ENCODE measurements around the gene MAGOHB.
"Not testable (repeated sequence)": the region's sequence is repeated elsewhere in the genome, so short reads cannot be mapped to it uniquely, and the experiment has no call there.

Gene MAGOHB

DNA sequence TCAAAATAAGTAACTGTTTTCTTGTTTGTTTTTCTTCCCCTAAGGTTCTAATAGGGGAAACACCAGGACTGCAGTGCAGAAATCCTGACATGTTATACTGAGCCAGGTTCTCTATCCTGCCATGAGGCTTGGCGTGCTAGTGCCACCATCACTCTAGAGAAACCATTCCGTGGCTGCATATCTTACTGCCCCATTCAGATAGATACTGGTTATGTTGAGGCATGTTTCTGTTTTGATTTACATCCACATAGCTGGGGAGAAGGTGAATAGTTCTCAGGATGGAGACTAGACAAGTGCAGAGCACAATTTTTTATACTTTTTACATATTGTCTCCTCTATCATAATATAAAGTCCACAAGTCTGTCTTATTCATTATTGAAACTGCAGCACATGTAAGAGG, 11.5 kb downstream of the MAGOHB start:
- no peak for DNase-seq (ENCODE audit: low read depth)
- TF ChIP-seq, protein P1, sequence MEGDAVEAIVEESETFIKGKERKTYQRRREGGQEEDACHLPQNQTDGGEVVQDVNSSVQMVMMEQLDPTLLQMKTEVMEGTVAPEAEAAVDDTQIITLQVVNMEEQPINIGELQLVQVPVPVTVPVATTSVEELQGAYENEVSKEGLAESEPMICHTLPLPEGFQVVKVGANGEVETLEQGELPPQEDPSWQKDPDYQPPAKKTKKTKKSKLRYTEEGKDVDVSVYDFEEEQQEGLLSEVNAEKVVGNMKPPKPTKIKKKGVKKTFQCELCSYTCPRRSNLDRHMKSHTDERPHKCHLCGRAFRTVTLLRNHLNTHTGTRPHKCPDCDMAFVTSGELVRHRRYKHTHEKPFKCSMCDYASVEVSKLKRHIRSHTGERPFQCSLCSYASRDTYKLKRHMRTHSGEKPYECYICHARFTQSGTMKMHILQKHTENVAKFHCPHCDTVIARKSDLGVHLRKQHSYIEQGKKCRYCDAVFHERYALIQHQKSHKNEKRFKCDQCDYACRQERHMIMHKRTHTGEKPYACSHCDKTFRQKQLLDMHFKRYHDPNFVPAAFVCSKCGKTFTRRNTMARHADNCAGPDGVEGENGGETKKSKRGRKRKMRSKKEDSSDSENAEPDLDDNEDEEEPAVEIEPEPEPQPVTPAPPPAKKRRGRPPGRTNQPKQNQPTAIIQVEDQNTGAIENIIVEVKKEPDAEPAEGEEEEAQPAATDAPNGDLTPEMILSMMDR (IDR thresholded peaks at IDR 0.05; ENCODE audit: insufficient read depth, low read depth, low read length, missing control alignments): no peak
- no peak overlapping the region for H3K4me3 ChIP-seq (ENCODE audit: low read depth, low read length)

DNA sequence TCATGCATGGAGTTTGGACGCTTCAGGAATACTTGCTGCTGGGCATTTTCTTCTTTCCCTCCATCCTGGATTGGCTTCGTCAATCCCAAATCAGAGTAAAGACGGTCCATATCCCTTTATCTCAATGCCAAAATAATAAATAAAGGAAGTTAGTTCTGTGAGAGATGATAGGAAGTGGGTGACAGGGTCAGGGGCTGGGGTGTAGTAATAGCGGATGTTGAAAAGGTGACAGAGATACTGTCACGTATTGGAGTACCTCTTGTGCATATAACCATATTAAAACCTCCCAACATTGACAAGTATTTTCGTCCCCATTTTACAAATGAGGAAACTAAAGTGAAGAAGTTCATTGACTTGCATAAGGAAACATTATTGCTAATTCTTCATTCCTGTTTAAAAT, 12.4 kb downstream of the MAGOHB start:
- no peak for DNase-seq (ENCODE audit: low read depth)
- no peak overlapping the region for H3K4me3 ChIP-seq (ENCODE audit: low read depth, low read length)
- TF ChIP-seq, protein P1 (IDR thresholded peaks at IDR 0.05; ENCODE audit: insufficient read depth, low read depth, low read length, missing control alignments): no peak

DNA sequence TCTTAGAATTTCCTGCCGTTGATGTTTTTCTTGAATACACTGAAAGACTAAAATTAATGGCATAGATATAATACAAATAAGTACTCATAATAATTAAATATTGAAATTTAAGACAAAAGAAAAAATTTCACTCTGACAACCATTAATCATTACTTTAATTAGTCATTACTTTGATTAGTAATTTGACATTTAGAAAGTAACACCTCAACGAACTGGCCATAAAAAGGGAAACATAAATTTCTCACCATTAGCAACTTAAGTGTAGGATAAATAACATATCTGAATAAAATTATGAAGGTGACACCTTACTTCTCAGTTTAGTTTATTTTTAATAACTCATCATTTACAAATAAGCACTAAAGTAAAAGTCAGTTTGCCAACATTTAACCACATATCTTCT, 17.5 kb downstream of the MAGOHB start:
- TF ChIP-seq, protein P1 (IDR thresholded peaks at IDR 0.05; ENCODE audit: insufficient read depth, low read depth, low read length, missing control alignments): no peak
- no peak overlapping the region for H3K4me3 ChIP-seq (ENCODE audit: low read depth, low read length)
- DNase-seq (ENCODE audit: low read depth): no peak

DNA sequence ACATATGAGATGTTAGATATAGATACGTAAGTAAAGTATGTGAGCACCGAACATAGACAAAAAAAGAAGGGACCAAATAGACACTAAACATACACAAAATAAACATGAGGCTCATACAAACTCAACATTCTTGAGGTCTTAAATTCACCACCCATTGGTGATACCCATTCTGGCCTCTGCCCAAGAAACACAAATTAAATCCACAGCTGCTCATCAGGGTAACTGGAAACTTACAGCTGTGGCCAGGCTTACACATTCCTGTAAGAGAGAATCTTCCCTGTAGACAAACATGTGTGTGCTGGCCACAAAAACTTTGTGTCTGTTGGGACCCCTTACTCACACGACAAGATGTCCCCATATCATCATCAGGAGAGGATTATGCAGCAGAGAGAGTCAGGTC, 22.4 kb downstream of the MAGOHB start:
- H3K4me3 ChIP-seq (ENCODE audit: low read depth, low read length): no peak overlapping the region
- no peak for DNase-seq (ENCODE audit: low read depth)
- TF ChIP-seq, protein P1 (IDR thresholded peaks at IDR 0.05; ENCODE audit: insufficient read depth, low read depth, low read length, missing control alignments): no peak

DNA sequence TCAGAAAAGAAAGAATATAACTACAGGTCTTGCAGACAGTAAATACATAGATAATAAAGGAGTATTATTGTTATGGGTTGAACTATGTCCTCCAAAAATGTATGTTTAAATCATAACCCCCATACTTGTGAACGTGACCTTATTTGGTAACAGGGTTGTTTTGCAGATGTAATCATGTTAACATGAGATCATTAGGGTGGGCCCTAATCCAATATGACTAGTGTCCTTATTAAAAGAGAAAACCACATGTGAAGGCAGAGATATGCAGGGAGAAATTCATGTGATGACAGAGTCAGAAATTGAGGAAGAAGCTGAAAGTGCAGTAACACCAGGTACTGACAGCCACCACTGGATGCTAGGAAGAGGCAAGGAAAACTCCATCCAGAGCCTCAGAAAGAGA, 29.0 kb downstream of the MAGOHB start:
- DNase-seq (ENCODE audit: low read depth): no peak
- TF ChIP-seq, protein P1 (IDR thresholded peaks at IDR 0.05; ENCODE audit: insufficient read depth, low read depth, low read length, missing control alignments): no peak
- H3K4me3 ChIP-seq (ENCODE audit: low read depth, low read length): no peak overlapping the region

DNA sequence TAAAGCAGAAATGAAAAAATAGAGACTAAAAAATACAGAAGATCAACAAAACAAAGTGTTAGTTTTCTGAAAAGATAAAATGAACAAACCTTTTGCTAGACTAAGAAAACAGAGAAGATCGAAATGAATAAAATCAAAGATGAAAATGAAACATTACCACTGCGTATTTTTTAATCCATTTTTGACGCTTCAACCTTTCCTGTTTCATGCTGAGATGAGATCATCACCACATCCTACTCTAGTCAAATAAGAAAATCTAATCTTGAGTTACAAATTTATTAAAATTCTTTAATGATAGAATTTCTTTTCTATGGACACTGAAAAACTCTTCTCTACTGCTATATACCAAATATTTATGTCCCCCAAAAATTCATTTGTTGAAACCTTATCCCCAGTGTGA, 30.7 kb downstream of the MAGOHB start:
- DNase-seq (ENCODE audit: low read depth): no peak
- TF ChIP-seq, protein P1 (IDR thresholded peaks at IDR 0.05; ENCODE audit: insufficient read depth, low read depth, low read length, missing control alignments): no peak
- H3K4me3 ChIP-seq (ENCODE audit: low read depth, low read length): no peak overlapping the region

DNA sequence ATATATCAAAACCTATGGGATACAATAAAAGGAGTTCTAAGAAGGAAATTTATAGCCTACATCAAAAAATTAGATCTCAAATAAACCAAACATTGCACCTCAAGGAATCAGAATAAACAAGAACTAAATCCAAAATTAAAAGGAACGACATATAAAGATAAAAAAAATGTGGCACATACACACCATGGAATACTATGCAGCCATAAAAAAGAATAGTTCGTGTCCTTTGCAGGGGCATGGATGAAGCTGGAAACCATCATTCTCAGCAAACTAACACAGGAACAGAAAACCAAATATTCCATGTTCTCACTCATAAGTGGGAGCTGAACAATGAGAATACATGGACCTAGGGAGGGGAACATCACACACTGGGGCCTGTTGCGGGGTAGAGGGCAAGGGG, 31.3 kb downstream of the MAGOHB start:
- not testable (repeated sequence) for H3K4me3 ChIP-seq (ENCODE audit: low read depth, low read length); DNase-seq (ENCODE audit: low read depth)

DNA sequence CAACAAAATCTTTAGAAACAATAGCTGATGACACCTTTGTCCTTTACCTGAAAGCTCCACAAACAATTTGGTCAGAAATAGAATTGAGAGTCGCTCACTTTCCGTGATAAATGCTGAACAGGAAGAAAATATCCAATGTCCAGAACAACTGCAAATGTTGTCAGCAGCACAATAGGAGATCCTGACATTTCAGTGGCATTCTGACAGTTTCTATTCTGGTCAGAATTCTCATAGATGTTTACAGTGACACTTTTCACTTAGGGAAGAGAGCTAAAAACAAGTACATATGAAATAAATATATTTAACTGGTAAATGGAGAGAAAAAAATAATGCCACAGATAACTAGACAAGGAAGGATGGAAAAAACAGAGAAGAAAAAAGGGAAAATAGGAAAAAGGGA, 39.1 kb downstream of the MAGOHB start:
- no peak overlapping the region for H3K4me3 ChIP-seq (ENCODE audit: low read depth, low read length)
- TF ChIP-seq, protein P1 (IDR thresholded peaks at IDR 0.05; ENCODE audit: insufficient read depth, low read depth, low read length, missing control alignments): no peak
- no peak for DNase-seq (ENCODE audit: low read depth)

DNA sequence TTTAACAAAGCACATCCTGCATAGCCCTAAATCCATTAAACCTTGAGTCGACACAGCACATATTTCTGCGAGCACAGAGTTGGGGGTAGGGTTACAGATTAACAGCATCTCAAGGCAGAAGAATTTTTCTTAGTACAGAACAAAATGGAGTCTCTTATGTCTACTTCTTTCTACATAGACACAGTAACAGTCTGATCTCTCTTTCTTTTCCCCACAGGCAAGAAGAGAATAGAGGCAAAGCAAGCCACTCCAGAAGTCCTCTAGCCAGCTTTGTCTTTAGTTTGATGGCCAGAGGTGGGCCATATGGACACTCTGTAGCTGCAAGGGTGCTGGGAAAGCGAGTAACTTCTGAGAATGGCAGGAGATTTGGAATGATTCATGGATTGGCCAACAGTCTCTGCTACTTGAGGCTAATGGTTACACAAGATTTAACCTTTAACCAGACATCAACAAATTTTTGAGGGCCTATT, 41.4 kb downstream of the MAGOHB start:
- H3K4me3 ChIP-seq (ENCODE audit: low read depth, low read length); DNase-seq (ENCODE audit: low read depth): not testable (repeated sequence)

Measured in GM12865 (cell line).